ENCODE data around the gene FETUB. TPM values are rescaled to one million over a fixed set of nuclear protein-coding genes. Genes with fewer than 3 reads are reported as not detected.
"Not testable (repeated sequence)": the region's sequence is repeated elsewhere in the genome, so short reads cannot be mapped to it uniquely, and the experiment has no call there.

The FETUB gene
- total RNA-seq, 6 experiments from 2014 or later: 4.4 to 195 (median 47.9) TPM

DNA sequence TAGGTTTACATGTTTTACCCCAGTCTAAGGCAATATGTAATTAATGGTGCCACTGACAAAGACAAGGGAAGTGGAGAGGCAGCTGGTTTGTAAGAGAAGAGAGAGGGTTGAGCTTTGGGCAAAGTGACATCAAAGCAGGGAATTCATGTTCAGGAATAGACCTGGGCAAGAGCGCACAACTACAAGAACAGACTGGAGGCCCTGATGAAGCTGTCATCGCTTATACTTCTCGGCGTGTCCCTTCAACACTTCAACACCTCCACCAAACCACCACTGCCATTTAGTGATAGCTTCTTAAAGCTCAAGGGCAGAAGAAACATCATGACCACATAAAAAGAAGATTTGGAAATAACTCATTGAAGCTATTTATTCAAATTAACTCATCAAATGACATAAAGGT is 57.3 kb downstream of the FETUB start:
- no peaks in the 10 kb centered on the region for H3K36me3 ChIP-seq
- H3K4me3 ChIP-seq: no peak overlapping the region
- no peaks in the 10 kb centered on the region for H3K9me3 ChIP-seq
- no peaks in the 10 kb centered on the region for H3K4me1 ChIP-seq
- H3K27me3 ChIP-seq: no peaks in the 10 kb centered on the region
- intact Hi-C loops (cut with DNase I): no loop called here
- ATAC-seq (no peak), DNase-seq (no peak)
- 50% methylated on average over 2 of the region's 4 CpGs for WGBS (ENCODE audit: insufficient coverage, low coverage, low lambda C conversion rate, missing lambda C conversion rate)
- TF ChIP-seq, protein P1, sequence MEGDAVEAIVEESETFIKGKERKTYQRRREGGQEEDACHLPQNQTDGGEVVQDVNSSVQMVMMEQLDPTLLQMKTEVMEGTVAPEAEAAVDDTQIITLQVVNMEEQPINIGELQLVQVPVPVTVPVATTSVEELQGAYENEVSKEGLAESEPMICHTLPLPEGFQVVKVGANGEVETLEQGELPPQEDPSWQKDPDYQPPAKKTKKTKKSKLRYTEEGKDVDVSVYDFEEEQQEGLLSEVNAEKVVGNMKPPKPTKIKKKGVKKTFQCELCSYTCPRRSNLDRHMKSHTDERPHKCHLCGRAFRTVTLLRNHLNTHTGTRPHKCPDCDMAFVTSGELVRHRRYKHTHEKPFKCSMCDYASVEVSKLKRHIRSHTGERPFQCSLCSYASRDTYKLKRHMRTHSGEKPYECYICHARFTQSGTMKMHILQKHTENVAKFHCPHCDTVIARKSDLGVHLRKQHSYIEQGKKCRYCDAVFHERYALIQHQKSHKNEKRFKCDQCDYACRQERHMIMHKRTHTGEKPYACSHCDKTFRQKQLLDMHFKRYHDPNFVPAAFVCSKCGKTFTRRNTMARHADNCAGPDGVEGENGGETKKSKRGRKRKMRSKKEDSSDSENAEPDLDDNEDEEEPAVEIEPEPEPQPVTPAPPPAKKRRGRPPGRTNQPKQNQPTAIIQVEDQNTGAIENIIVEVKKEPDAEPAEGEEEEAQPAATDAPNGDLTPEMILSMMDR (IDR thresholded peaks at IDR 0.05): no peak
- no peak for TF ChIP-seq POLR2A (IDR thresholded peaks at IDR 0.05)
- no peak overlapping the region for H3K27ac ChIP-seq

DNA sequence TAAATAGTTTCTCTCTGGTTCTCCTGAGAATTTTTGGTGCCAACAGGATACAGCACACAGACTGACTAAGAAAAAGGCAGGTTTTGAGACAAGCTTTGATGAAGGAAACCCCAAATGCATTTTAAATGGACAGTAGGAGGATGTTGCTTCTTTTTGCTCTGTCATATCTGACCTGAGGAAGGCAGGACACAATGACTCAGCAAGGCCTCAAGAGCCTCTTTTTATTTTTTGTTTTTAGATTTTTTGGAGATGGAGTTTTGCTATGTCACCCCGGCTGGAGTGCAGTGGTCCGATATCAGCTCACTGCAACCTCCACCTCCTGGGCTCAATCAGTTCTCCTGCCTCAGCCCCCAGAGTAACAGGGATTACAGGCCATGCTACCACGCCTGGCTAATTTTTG is 60.1 kb downstream of the FETUB start:
- DNase-seq (no peak), ATAC-seq (no peak)
- Histone ChIP-seq H3K9me3 (no peaks in the 10 kb centered on the region), H3K36me3 (no peaks in the 10 kb centered on the region), H3K27ac (no peak overlapping the region), H3K4me1 (no peaks in the 10 kb centered on the region), H3K27me3 (no peaks in the 10 kb centered on the region), H3K4me3 (no peak overlapping the region)
- intact Hi-C loops (cut with DNase I): no loop called here
- TF ChIP-seq, protein P1 (IDR thresholded peaks at IDR 0.05): no peak
- TF ChIP-seq POLR2A (IDR thresholded peaks at IDR 0.05): no peak
- WGBS (ENCODE audit: insufficient coverage, low coverage, low lambda C conversion rate, missing lambda C conversion rate): 90% methylated on average over 2 of the region's 3 CpGs

DNA sequence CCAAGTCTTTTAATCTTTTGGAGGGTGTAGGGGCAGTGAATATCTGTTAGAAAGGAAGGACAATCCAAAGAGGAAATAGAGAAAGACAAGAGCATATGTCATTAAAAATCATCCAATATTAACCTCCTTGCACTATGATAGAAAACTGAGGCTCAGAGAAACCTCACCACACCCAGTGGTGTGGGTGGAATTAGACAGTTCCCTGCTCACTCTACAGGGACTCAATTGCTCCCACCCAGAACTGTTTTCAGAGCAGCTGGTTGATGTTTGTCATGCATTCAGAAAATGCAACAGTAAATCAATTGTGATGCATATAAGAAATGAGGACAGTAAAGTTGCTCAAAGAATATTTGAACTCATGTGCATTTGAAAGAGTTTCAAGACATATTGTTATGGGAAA is 62.3 kb downstream of the FETUB start:
- ATAC-seq; intact Hi-C loops (cut with DNase I); H3K4me3 ChIP-seq; H3K9me3 ChIP-seq; H3K27ac ChIP-seq; DNase-seq; H3K36me3 ChIP-seq; H3K27me3 ChIP-seq; H3K4me1 ChIP-seq: not testable (repeated sequence)

Small RNA genes lying within 50 kb of the gene (small RNA-seq; reads per million reads assigned to genes)
- gene RF00017: 0 reads per million in 2 experiments

Other genes with a start within 250 kb of the FETUB start
- 1 to 10 TPM in 5 of 6 experiments, under 1 TPM in 1; 0.86 to 2.6 (median 1.5) TPM for gene CRYGS, start 96.0 kb upstream of the FETUB start, total RNA-seq
- 1 to 10 TPM; 6.7 to 8.7 (median 7.5) TPM for gene TBCCD1, start 73.1 kb upstream of the FETUB start, total RNA-seq
- gene DNAJB11, start 69.7 kb upstream of the FETUB start, total RNA-seq: 10 to 100 TPM; 28.4 to 59.1 (median 49.2) TPM
- 1,000 to 10,000 TPM in 4 of 6 experiments, 100 to 1,000 TPM in 2; 718 to 1,905 (median 1,079) TPM for gene AHSG, start 27.3 kb upstream of the FETUB start, total RNA-seq
- 1,000 to 10,000 TPM in 2 of 6 experiments, 100 to 1,000 TPM in 4; 378 to 1,312 (median 664) TPM for gene HRG, start 25.6 kb downstream of the FETUB start, total RNA-seq
- gene KNG1, start 77.0 kb downstream of the FETUB start, total RNA-seq: 1,000 to 10,000 TPM in 4 of 6 experiments, 100 to 1,000 TPM in 2; 432 to 1,537 (median 1,171) TPM
- gene EIF4A2, start 143.2 kb downstream of the FETUB start, total RNA-seq: 100 to 1,000 TPM in 5 of 6 experiments, 10 to 100 TPM in 1; 98.9 to 234 (median 131) TPM
- gene RFC4, start 166.1 kb downstream of the FETUB start, total RNA-seq: 10 to 100 TPM in 2 of 6 experiments, 1 to 10 TPM in 4; 4.6 to 17.4 (median 5.6) TPM
- gene ADIPOQ, start 202.3 kb downstream of the FETUB start, total RNA-seq: not detected